ENCODE results near the gene GADD45GIP1. TPM values are rescaled to one million over a fixed set of nuclear protein-coding genes. Genes with fewer than 3 reads are reported as not detected.
"Not testable (repeated sequence)": the region's sequence is repeated elsewhere in the genome, so short reads cannot be mapped to it uniquely, and the experiment has no call there.

The GADD45GIP1 gene
- total RNA-seq, 3 donors from 2014 or later: 10.0 to 16.4 (median 14.1) TPM

GRCh38 chr19:12953799-12954611 lies 3.0 kb downstream of the GADD45GIP1 start:
- TF ChIP-seq CTCF (IDR thresholded peaks at IDR 0.05): no peak
- no peak for DNase-seq
- no peaks in the 10 kb centered on the region for H3K9me3 ChIP-seq
- intact Hi-C loops (cut with DNase I, micrococcal nuclease): no loop called here
- H3K36me3 ChIP-seq (ENCODE audit: low read depth): no peaks in the 10 kb centered on the region
- H3K4me1 ChIP-seq (ENCODE audit: low read depth): peaks cover 30% of the 10 kb centered on the region
- no peak for ATAC-seq
- no peak overlapping the region for H3K4me3 ChIP-seq

- intact Hi-C loops (cut with DNase I, micrococcal nuclease): no loop called here
- H3K4me3 ChIP-seq: no peak overlapping the region
- peaks cover 7% of the 10 kb centered on the region for H3K36me3 ChIP-seq (ENCODE audit: low read depth)
- TF ChIP-seq CTCF (IDR thresholded peaks at IDR 0.05): no peak
- DNase-seq: no peak
- no peaks in the 10 kb centered on the region for H3K9me3 ChIP-seq
- H3K4me1 ChIP-seq (ENCODE audit: low read depth): peaks cover 30% of the 10 kb centered on the region
- ATAC-seq: no peak
These were observed 3.8 kb downstream of the GADD45GIP1 start for GRCh38 chr19:12953138-12953798.

- no peak for TF ChIP-seq CTCF (IDR thresholded peaks at IDR 0.05)
- H3K36me3 ChIP-seq (ENCODE audit: low read depth): peaks cover 8% of the 10 kb centered on the region
These were observed 4.4 kb downstream of the GADD45GIP1 start for GRCh38 chr19:12952488-12953137.

GRCh38 chr19:12952050-12952449 lies 5.0 kb downstream of the GADD45GIP1 start:
- intact Hi-C loops (cut with DNase I, micrococcal nuclease); ATAC-seq; DNase-seq; H3K4me3 ChIP-seq; H3K9me3 ChIP-seq; H3K36me3 ChIP-seq (ENCODE audit: low read depth): not testable (repeated sequence)
- peaks cover 34% of the 10 kb centered on the region for H3K4me1 ChIP-seq (ENCODE audit: low read depth)

More at GRCh38 chr19:12952488-12953137, 4.4 kb downstream of the GADD45GIP1 start:
- DNase-seq (no peak), ATAC-seq (no peak)
- Histone ChIP-seq H3K4me1 (ENCODE audit: low read depth) (peaks cover 30% of the 10 kb centered on the region), H3K4me3 (no peak overlapping the region), H3K9me3 (no peaks in the 10 kb centered on the region)
- intact Hi-C loops (cut with DNase I, micrococcal nuclease): no loop called here

GRCh38 chr19:12949363-12950283 lies 7.4 kb downstream of the GADD45GIP1 start:
- TF ChIP-seq CTCF (IDR thresholded peaks at IDR 0.05): no peak
- Histone ChIP-seq H3K9me3 (no peaks in the 10 kb centered on the region), H3K4me3 (no peak overlapping the region), H3K4me1 (ENCODE audit: low read depth) (peaks cover 23% of the 10 kb centered on the region), H3K36me3 (ENCODE audit: low read depth) (peaks cover 8% of the 10 kb centered on the region)
- DNase-seq (no peak), ATAC-seq (no peak)
- intact Hi-C loops (cut with DNase I, micrococcal nuclease): loop anchor here in 1 of 2 donors (10.0 kb wide), 1 partner anchor 65 kb away; the partner anchor contains the start of genes DNASE2 and KLF1

Measured in mucosa of descending colon (tissue), 3 donors.